Common myeloid progenitor, CD34-positive (primary cell): Measurements from ENCODE around the gene CNMD. TPM values are rescaled to one million over a fixed set of nuclear protein-coding genes. Genes with fewer than 3 reads are reported as not detected.

Source experiments
- CTCF ChIA-PET: fragments of 350-600 bp; sonication (Branson Sonifier 250); formaldehyde crosslinking; loops from one replicate; lab custom pipeline; 2021; ENCODE audit warnings: antibody characterized with exemption; lab: Charles Lee
- POLR2A ChIA-PET: fragments of 350-600 bp; sonication (Branson Sonifier 250); formaldehyde crosslinking; loops from one replicate; lab custom pipeline; 2021; ENCODE audit warnings: antibody characterized with exemption; lab: Charles Lee
- DNase-seq, 3 donors: peaks; one replicate each; pipeline versions ENCODE4 v3.0.0 to v3.0.0-alpha.2; 2013
- H3K27ac ChIP-seq, 2 experiments: 1 replicate in 1 of 2; 2 replicates in 1 of 2; pipeline ENCODE4 v1.7.0; 2013; ENCODE audit warnings: inconsistent platforms in 2 of 2, low read length in 2 of 2, mild to moderate bottlenecking in 2 of 2, low read depth in 1 of 2, moderate library complexity in 1 of 2; ENCODE audit not compliant: severe bottlenecking in 2 of 2, insufficient read depth in 1 of 2, poor library complexity in 1 of 2
- H3K27me3 ChIP-seq, 5 experiments: replicated peaks in 2 of 5; 1 replicate in 3 of 5; 2 replicates in 2 of 5; pipeline versions ENCODE4 v1.6.1 to v1.7.0; 2013; ENCODE audit warnings: low read length in 4 of 5, mild to moderate bottlenecking in 2 of 5, moderate library complexity in 2 of 5, inconsistent platforms in 1 of 5; ENCODE audit not compliant: insufficient read depth in 5 of 5, control insufficient read depth in 4 of 5
- H3K36me3 ChIP-seq, 4 experiments: 1 replicate in 2 of 4; 2 replicates in 2 of 4; pipeline versions ENCODE4 v1.6.1 to v1.7.0; 2013; ENCODE audit warnings: low read length in 3 of 4, control low read depth in 1 of 4, mild to moderate bottlenecking in 1 of 4; ENCODE audit not compliant: control insufficient read depth in 4 of 4, insufficient read depth in 4 of 4
- H3K4me1 ChIP-seq, 4 experiments: 1 replicate in 3 of 4; 2 replicates in 1 of 4; pipeline versions ENCODE4 v1.6.1 to v1.7.1; 2013; ENCODE audit warnings: low read length in 3 of 4, mild to moderate bottlenecking in 3 of 4, control low read depth in 1 of 4, inconsistent platforms in 1 of 4, moderate library complexity in 1 of 4; ENCODE audit not compliant: control insufficient read depth in 4 of 4, insufficient read depth in 4 of 4; ENCODE audit errors: control extremely low read depth in 1 of 4
- H3K4me3 ChIP-seq, 7 experiments: 1 replicate in 4 of 7; 2 replicates in 3 of 7; pipeline versions ENCODE4 v1.5.1 to v1.7.0; 2013; ENCODE audit warnings: mild to moderate bottlenecking in 7 of 7, low read length in 6 of 7, moderate library complexity in 6 of 7, inconsistent platforms in 2 of 7, low read depth in 2 of 7, control low read depth in 1 of 7; ENCODE audit not compliant: insufficient read depth in 4 of 7, control insufficient read depth in 1 of 7; ENCODE audit errors: extremely low read depth in 1 of 7
- H3K9me3 ChIP-seq, 5 experiments: 1 replicate in 4 of 5; 2 replicates in 1 of 5; pipeline versions ENCODE4 v1.6.1 to v1.7.1; 2013; ENCODE audit warnings: low read length in 4 of 5, mild to moderate bottlenecking in 2 of 5, inconsistent platforms in 1 of 5, low read depth in 1 of 5, moderate library complexity in 1 of 5; ENCODE audit not compliant: control insufficient read depth in 4 of 5, insufficient read depth in 2 of 5; ENCODE audit errors: control extremely low read depth in 1 of 5
- WGBS: methylation state at CpG from one replicate; pipeline ENCODE4 v1.1.5; 2013; ENCODE audit not compliant: insufficient coverage; 5-methylcytosine and 5-hydroxymethylcytosine counted together
- polyA plus RNA-seq: library from polyadenylated mRNA; unstranded; fragments of 120-200 nt; gene quantifications from one replicate; pipeline ENCODE4 v1.2.1, GENCODE V29; 2013

CNMD gene
- polyA plus RNA-seq = 1.0 TPM

DNA sequence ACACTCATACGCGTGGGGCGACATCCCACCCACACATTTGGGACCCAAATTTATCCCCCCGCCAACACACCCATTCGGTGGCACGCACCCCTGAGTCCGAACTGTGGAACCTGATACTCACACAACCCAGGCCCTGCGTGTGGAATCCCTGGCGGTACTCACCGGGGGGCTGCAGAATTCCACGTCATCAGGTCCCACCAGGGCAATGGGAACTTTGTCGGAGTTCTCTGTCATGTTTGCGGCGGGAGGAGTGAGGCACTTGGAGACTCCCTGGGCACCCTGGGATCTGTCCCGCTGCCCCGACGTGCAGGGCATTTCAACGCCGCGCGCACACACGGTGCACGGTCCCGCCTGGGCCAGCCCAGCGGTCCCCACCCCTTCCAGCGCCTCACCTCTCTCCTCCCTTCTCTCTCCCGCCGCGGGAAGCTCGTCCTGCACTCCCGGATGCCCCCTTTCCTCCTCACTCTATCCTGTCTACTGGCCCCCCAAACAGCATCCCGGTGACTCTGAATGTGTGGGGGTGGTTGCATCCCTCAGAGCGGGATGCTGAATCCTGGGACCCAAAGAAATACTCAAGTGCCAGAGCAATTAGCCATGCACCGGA is at the start of gene CNMD:
Gene CNMD, minus strand, starts transcription at position 353 of the 604 bp plus-strand sequence. Its CDS starts 119 bp downstream, at position 234.
- DNase-seq = no peak
- WGBS = 9% methylated on average over 21 of the region's 34 CpGs
- ChIA-PET POLR2A (no interaction called here), CTCF (interaction anchor here (0.6 to 6.3 kb wide), 19 partner anchors 12 to 123 kb away, joined by 3 to 32 read pairs (median 4); partner anchors contain the start of gene SUGT1)
- Histone ChIP-seq H3K27me3 (peaks cover 0 to 22% (median 18%) of the 10 kb centered on the region in 5 experiments), H3K4me3 (peak within 1 kb of the TSS; percentile 34 to 84 (median 62)), H3K36me3 (no peaks in the 10 kb centered on the region), H3K27ac (no peak within 1 kb of the TSS), H3K9me3 (peaks cover 0 to 4% (median 0%) of the 10 kb centered on the region in 5 experiments), H3K4me1 (peaks cover 0 to 16% (median 9%) of the 10 kb centered on the region in 4 experiments)

DNA sequence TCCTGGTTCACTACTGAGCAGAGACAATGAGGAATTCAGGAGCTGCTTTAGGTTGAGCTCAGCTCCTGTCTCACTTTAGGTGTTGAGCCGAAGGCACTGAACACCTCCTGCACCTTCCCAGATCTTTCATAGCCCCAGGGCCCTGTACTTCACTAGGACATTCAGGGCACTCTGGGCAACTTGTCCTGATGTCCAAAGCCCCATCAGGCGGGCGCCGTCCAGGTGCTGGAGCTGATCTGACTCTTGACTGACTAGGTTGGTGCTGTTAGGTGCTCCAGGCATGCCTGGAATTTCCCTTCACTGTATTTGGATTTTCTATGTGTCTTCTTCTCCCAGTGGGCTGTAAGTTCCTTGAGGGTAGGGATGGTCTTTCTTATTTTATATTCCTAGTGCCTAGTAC is 48.4 kb upstream of the CNMD start:
- H3K36me3 ChIP-seq = no peaks in the 10 kb centered on the region
- CTCF ChIA-PET = interaction anchor here (1.4 kb wide), 1 partner anchor 21 kb away, joined by 3 read pairs; no protein-coding TSS in a partner anchor
- no peaks in the 10 kb centered on the region for H3K9me3 ChIP-seq
- no peaks in the 10 kb centered on the region for H3K4me1 ChIP-seq
- no peak for DNase-seq
- no peak overlapping the region for H3K27ac ChIP-seq
- POLR2A ChIA-PET = no interaction called here
- H3K4me3 ChIP-seq = no peak overlapping the region
- H3K27me3 ChIP-seq = peaks cover 0 to 7% (median 0%) of the 10 kb centered on the region in 5 experiments
- 94% methylated on average over 2 of the region's 4 CpGs for WGBS

DNA sequence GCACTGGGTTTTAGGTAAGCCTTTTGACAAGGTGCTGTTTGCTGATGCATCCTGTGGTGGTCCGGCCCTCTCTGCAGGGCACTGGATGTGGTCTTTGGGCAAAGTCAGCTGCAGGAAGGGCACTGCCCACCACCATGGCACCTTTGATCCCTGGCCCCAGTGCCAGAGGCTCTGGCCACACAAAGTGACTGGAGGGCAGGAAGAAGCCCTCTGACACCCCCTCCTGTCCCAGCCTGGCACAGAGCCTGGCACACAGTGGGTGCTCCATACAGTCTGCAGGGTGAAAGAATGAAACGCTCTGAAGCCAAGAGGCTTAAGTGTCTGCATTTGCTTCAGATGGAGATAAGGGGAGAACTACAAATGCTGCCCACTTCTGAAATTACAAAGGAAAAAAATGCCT is 47.6 kb upstream of the CNMD start:
- Histone ChIP-seq H3K27ac (no peak overlapping the region), H3K36me3 (no peaks in the 10 kb centered on the region), H3K4me3 (no peak overlapping the region), H3K27me3 (peaks cover 0 to 6% (median 0%) of the 10 kb centered on the region in 5 experiments), H3K4me1 (no peaks in the 10 kb centered on the region), H3K9me3 (no peaks in the 10 kb centered on the region)
- ChIA-PET POLR2A (no interaction called here), CTCF (interaction anchor here (1.4 kb wide), 1 partner anchor 21 kb away, joined by 3 read pairs; no protein-coding TSS in a partner anchor)
- DNase-seq = no peak
- 100% methylated on average over 2 of the region's 2 CpGs for WGBS

DNA sequence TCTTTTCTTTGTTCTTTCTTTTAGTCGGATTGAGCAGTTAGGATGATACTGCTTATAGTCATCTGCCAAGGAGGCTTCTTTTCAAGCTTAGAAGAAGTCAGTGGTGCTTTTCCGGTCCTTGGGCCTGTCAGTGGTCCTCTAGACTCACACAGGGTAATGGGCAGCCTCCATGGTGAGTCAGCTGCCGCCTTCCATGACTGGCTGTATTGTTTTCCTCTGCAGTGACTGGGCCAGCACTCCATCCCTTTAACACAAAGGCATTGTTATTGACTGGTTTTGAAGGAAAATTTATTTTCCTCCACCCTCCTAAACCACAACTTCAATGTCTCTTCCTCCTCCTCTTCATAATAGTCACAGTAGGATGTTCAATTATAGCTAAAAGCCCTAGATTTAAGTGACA is 47.1 kb upstream of the CNMD start:
- POLR2A ChIA-PET = no interaction called here

GRCh38 chr13:52785739-52786138 is 46.1 kb upstream of the CNMD start:
- ChIA-PET CTCF (no interaction called here), POLR2A (no interaction called here)
- H3K27me3 ChIP-seq = peaks cover 0 to 6% (median 0%) of the 10 kb centered on the region in 5 experiments
- no peak for DNase-seq
- H3K36me3 ChIP-seq = no peaks in the 10 kb centered on the region
- WGBS = 98% methylated on average over 5 of the region's 5 CpGs
- no peak overlapping the region for H3K4me3 ChIP-seq
- H3K4me1 ChIP-seq = no peaks in the 10 kb centered on the region
- no peaks in the 10 kb centered on the region for H3K9me3 ChIP-seq
- H3K27ac ChIP-seq = no peak overlapping the region

More for the DNA sequence above, 47.1 kb upstream of the CNMD start:
- WGBS = 100% methylated on average over 1 of the region's 3 CpGs
- Histone ChIP-seq H3K36me3 (no peaks in the 10 kb centered on the region), H3K27ac (no peak overlapping the region), H3K4me1 (no peaks in the 10 kb centered on the region), H3K27me3 (peaks cover 0 to 6% (median 0%) of the 10 kb centered on the region in 5 experiments), H3K4me3 (no peak overlapping the region), H3K9me3 (no peaks in the 10 kb centered on the region)
- CTCF ChIA-PET = interaction anchor here (1.4 kb wide), 1 partner anchor 22 kb away, joined by 3 read pairs; no protein-coding TSS in a partner anchor
- no peak for DNase-seq

- Histone ChIP-seq H3K36me3 (no peaks in the 10 kb centered on the region), H3K4me1 (no peaks in the 10 kb centered on the region), H3K27me3 (peaks cover 0 to 6% (median 0%) of the 10 kb centered on the region in 5 experiments), H3K4me3 (no peak overlapping the region), H3K9me3 (no peaks in the 10 kb centered on the region), H3K27ac (no peak overlapping the region)
- ChIA-PET CTCF (no interaction called here), POLR2A (no interaction called here)
- WGBS = 90% methylated on average over 3 of the region's 6 CpGs
- no peak for DNase-seq
Measured at GRCh38 chr13:52784591-52785340, 45.1 kb upstream of the CNMD start.

GRCh38 chr13:52783943-52784342 is 44.3 kb upstream of the CNMD start:
- H3K36me3 ChIP-seq = no peaks in the 10 kb centered on the region
- H3K9me3 ChIP-seq = no peaks in the 10 kb centered on the region
- no peaks in the 10 kb centered on the region for H3K4me1 ChIP-seq
- DNase-seq = no peak
- no peak overlapping the region for H3K27ac ChIP-seq
- peaks cover 0 to 6% (median 0%) of the 10 kb centered on the region in 5 experiments for H3K27me3 ChIP-seq
- no peak overlapping the region for H3K4me3 ChIP-seq
- CTCF ChIA-PET = no interaction called here
- POLR2A ChIA-PET = no interaction called here
